Suprapubic skin (tissue), 4 donors: ENCODE results near the gene ZNF423.

Source experiments
- EP300 ChIP-seq: sonication (generic); formaldehyde crosslinking; IDR thresholded peaks from one replicate; pipeline ENCODE4 v1.6.1; 2017; ENCODE audit warnings: antibody characterized with exemption
- POLR2A ChIP-seq, 2 donors: fragments of 450-650 bp; IDR thresholded peaks; one replicate each; pipeline ENCODE4 v1.6.1; 2017; ENCODE audit warnings: antibody characterized with exemption in 2 of 2, mild to moderate bottlenecking in 2 of 2, moderate library complexity in 2 of 2
- POLR2AphosphoS5 ChIP-seq, 3 donors: sonication (generic); formaldehyde crosslinking; IDR thresholded peaks; one replicate each; pipeline ENCODE4 v1.6.1; 2017; ENCODE audit warnings: antibody characterized with exemption in 3 of 3
- TF ChIP-seq, protein P1 (sequence below), 2 donors: fragments of 200-600 bp in 1 of 2; fragments of 450-650 bp in 1 of 2; sonication (generic) in 1 of 2; IDR thresholded peaks; one replicate each; pipeline ENCODE4 v1.5.1; 2016 to 2019; ENCODE audit warnings: antibody characterized with exemption in 2 of 2, mild to moderate bottlenecking in 1 of 2, moderate library complexity in 1 of 2

DNA sequence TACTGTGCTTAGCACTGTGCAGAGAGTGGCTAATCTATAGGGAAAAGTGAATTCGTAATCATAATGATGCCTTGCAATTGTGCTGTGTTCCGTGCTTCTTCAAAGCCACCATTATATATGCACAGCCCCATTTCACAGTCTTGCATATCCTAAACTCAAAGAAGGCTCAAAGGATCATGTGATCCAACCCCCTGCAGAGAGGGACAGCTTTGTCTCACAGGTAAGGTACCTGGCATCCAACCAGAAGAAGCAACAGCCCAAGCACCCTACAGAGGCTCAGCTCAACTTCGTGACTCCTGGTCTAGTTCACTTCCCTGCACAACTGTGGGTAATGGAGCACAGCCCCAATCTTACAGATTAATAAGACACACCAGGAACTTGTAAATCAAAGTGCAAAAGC lies 124.0 kb downstream of the ZNF423 start:
- TF ChIP-seq POLR2A (IDR thresholded peaks at IDR 0.05) = no peak
- TF ChIP-seq, protein P1, sequence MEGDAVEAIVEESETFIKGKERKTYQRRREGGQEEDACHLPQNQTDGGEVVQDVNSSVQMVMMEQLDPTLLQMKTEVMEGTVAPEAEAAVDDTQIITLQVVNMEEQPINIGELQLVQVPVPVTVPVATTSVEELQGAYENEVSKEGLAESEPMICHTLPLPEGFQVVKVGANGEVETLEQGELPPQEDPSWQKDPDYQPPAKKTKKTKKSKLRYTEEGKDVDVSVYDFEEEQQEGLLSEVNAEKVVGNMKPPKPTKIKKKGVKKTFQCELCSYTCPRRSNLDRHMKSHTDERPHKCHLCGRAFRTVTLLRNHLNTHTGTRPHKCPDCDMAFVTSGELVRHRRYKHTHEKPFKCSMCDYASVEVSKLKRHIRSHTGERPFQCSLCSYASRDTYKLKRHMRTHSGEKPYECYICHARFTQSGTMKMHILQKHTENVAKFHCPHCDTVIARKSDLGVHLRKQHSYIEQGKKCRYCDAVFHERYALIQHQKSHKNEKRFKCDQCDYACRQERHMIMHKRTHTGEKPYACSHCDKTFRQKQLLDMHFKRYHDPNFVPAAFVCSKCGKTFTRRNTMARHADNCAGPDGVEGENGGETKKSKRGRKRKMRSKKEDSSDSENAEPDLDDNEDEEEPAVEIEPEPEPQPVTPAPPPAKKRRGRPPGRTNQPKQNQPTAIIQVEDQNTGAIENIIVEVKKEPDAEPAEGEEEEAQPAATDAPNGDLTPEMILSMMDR (IDR thresholded peaks at IDR 0.05) = no peak
- TF ChIP-seq POLR2AphosphoS5 (IDR thresholded peaks at IDR 0.05) = no peak
- no peak for TF ChIP-seq EP300
